Common myeloid progenitor, CD34-positive (primary cell): ENCODE measurements around the gene SNX20.

ENCODE experiments used
- CTCF ChIA-PET: fragments of 350-600 bp; sonication (Branson Sonifier 250); formaldehyde crosslinking; loops from one replicate; lab custom pipeline; 2021; ENCODE audit warnings: antibody characterized with exemption; lab: Charles Lee
- POLR2A ChIA-PET: fragments of 350-600 bp; sonication (Branson Sonifier 250); formaldehyde crosslinking; loops from one replicate; lab custom pipeline; 2021; ENCODE audit warnings: antibody characterized with exemption; lab: Charles Lee
- DNase-seq, 3 donors: peaks; one replicate each; pipeline versions ENCODE4 v3.0.0 to v3.0.0-alpha.2; 2013
- H3K27ac ChIP-seq, 2 experiments: 1 replicate in 1 of 2; 2 replicates in 1 of 2; pipeline ENCODE4 v1.7.0; 2013; ENCODE audit warnings: inconsistent platforms in 2 of 2, low read length in 2 of 2, mild to moderate bottlenecking in 2 of 2, low read depth in 1 of 2, moderate library complexity in 1 of 2; ENCODE audit not compliant: severe bottlenecking in 2 of 2, insufficient read depth in 1 of 2, poor library complexity in 1 of 2
- H3K27me3 ChIP-seq, 5 experiments: replicated peaks in 2 of 5; 1 replicate in 3 of 5; 2 replicates in 2 of 5; pipeline versions ENCODE4 v1.6.1 to v1.7.0; 2013; ENCODE audit warnings: low read length in 4 of 5, mild to moderate bottlenecking in 2 of 5, moderate library complexity in 2 of 5, inconsistent platforms in 1 of 5; ENCODE audit not compliant: insufficient read depth in 5 of 5, control insufficient read depth in 4 of 5
- H3K36me3 ChIP-seq, 4 experiments: 1 replicate in 2 of 4; 2 replicates in 2 of 4; pipeline versions ENCODE4 v1.6.1 to v1.7.0; 2013; ENCODE audit warnings: low read length in 3 of 4, control low read depth in 1 of 4, mild to moderate bottlenecking in 1 of 4; ENCODE audit not compliant: control insufficient read depth in 4 of 4, insufficient read depth in 4 of 4
- H3K4me1 ChIP-seq, 4 experiments: 1 replicate in 3 of 4; 2 replicates in 1 of 4; pipeline versions ENCODE4 v1.6.1 to v1.7.1; 2013; ENCODE audit warnings: low read length in 3 of 4, mild to moderate bottlenecking in 3 of 4, control low read depth in 1 of 4, inconsistent platforms in 1 of 4, moderate library complexity in 1 of 4; ENCODE audit not compliant: control insufficient read depth in 4 of 4, insufficient read depth in 4 of 4; ENCODE audit errors: control extremely low read depth in 1 of 4
- H3K4me3 ChIP-seq, 7 experiments: 1 replicate in 4 of 7; 2 replicates in 3 of 7; pipeline versions ENCODE4 v1.5.1 to v1.7.0; 2013; ENCODE audit warnings: mild to moderate bottlenecking in 7 of 7, low read length in 6 of 7, moderate library complexity in 6 of 7, inconsistent platforms in 2 of 7, low read depth in 2 of 7, control low read depth in 1 of 7; ENCODE audit not compliant: insufficient read depth in 4 of 7, control insufficient read depth in 1 of 7; ENCODE audit errors: extremely low read depth in 1 of 7
- H3K9me3 ChIP-seq, 5 experiments: 1 replicate in 4 of 5; 2 replicates in 1 of 5; pipeline versions ENCODE4 v1.6.1 to v1.7.1; 2013; ENCODE audit warnings: low read length in 4 of 5, mild to moderate bottlenecking in 2 of 5, inconsistent platforms in 1 of 5, low read depth in 1 of 5, moderate library complexity in 1 of 5; ENCODE audit not compliant: control insufficient read depth in 4 of 5, insufficient read depth in 2 of 5; ENCODE audit errors: control extremely low read depth in 1 of 5
- whole genome bisulfite sequencing: methylation state at CpG from one replicate; pipeline ENCODE4 v1.1.5; 2013; ENCODE audit not compliant: insufficient coverage; 5-methylcytosine and 5-hydroxymethylcytosine counted together

SNX20 gene

GRCh38 chr16:50719401-50720337 is 38.6 kb upstream of the SNX20 start:
- WGBS = 93% methylated on average over 13 of the region's 20 CpGs
- H3K36me3 ChIP-seq = peaks cover 0 to 2% (median 0%) of the 10 kb centered on the region in 4 experiments
- H3K27me3 ChIP-seq = no peaks in the 10 kb centered on the region
- no peak overlapping the region for H3K27ac ChIP-seq
- H3K4me1 ChIP-seq = peaks cover 24 to 71% (median 43%) of the 10 kb centered on the region in 4 experiments
- no peak overlapping the region for H3K4me3 ChIP-seq
- peaks cover 0 to 9% (median 6%) of the 10 kb centered on the region in 5 experiments for H3K9me3 ChIP-seq
- peak in 2 of 3 donors; percentile 65 to 75 for DNase-seq
- CTCF ChIA-PET = interaction anchor here (0.7 to 6.8 kb wide), 23 partner anchors 9 to 62 kb away, joined by 3 to 76 read pairs (median 4); partner anchors contain the start of genes CYLD and SNX20
- POLR2A ChIA-PET = no interaction called here

GRCh38 chr16:50718761-50719400 is 37.8 kb upstream of the SNX20 start:
- WGBS = 87% methylated on average over 6 of the region's 9 CpGs
- Histone ChIP-seq H3K27ac (no peak overlapping the region), H3K4me1 (peaks cover 30 to 79% (median 51%) of the 10 kb centered on the region in 4 experiments), H3K36me3 (peaks cover 0 to 2% (median 0%) of the 10 kb centered on the region in 4 experiments), H3K4me3 (no peak overlapping the region), H3K9me3 (peaks cover 0 to 1% (median 0%) of the 10 kb centered on the region in 5 experiments), H3K27me3 (no peaks in the 10 kb centered on the region)
- ChIA-PET POLR2A (no interaction called here), CTCF (interaction anchor here (0.7 to 6.8 kb wide), 13 partner anchors 9 to 48 kb away, joined by 3 to 76 read pairs (median 5); partner anchors contain the start of gene SNX20)
- no peak for DNase-seq

- H3K36me3 ChIP-seq = peaks cover 0 to 2% (median 0%) of the 10 kb centered on the region in 4 experiments
- ChIA-PET POLR2A (interaction anchor here (0.6 kb wide), 1 partner anchor 52 kb away, joined by 3 read pairs; no protein-coding TSS in a partner anchor), CTCF (interaction anchor here (0.7 to 6.8 kb wide), 9 partner anchors 8 to 50 kb away, joined by 3 to 76 read pairs (median 4); no protein-coding TSS in a partner anchor)
- peak in 1 of 3 donors; percentile 32 for DNase-seq
- H3K9me3 ChIP-seq = no peaks in the 10 kb centered on the region
- no peak overlapping the region for H3K4me3 ChIP-seq
- 97% methylated on average over 11 of the region's 16 CpGs for WGBS
- H3K27me3 ChIP-seq = no peaks in the 10 kb centered on the region
- no peak overlapping the region for H3K27ac ChIP-seq
- H3K4me1 ChIP-seq = peaks cover 33 to 86% (median 56%) of the 10 kb centered on the region in 4 experiments
Measured at GRCh38 chr16:50718061-50718760, 37.1 kb upstream of the SNX20 start.

DNA sequence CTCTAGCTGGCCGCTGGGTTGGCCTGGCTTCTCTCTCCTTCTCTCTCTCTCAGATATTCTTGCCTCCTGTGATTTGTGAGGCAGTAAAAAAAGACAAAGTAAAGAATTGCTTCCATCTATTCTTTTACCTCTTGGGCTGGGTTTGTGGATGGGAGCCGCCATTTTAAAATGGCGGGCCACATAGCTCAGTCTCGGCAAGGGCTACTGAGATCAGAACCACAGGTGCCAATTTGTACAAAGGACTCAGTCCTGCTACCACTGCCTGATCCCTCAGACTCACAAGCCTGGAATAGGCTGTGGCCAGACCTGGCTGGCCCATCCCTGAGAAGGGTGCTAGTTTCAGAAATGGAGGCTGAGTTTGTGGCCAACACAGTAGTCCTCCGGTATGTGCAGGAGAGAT is 36.4 kb upstream of the SNX20 start:
- DNase-seq = no peak
- POLR2A ChIA-PET = interaction anchor here (0.6 kb wide), 1 partner anchor 52 kb away, joined by 3 read pairs; no protein-coding TSS in a partner anchor
- no peaks in the 10 kb centered on the region for H3K9me3 ChIP-seq
- no peaks in the 10 kb centered on the region for H3K27me3 ChIP-seq
- no peak overlapping the region for H3K27ac ChIP-seq
- H3K4me3 ChIP-seq = no peak overlapping the region
- H3K4me1 ChIP-seq = peaks cover 37 to 89% (median 56%) of the 10 kb centered on the region in 4 experiments
- CTCF ChIA-PET = interaction anchor here (0.9 to 2.5 kb wide), 6 partner anchors 18 to 50 kb away, joined by 3 to 8 read pairs (median 4); no protein-coding TSS in a partner anchor
- WGBS = 96% methylated on average over 3 of the region's 5 CpGs
- peaks cover 0 to 2% (median 0%) of the 10 kb centered on the region in 4 experiments for H3K36me3 ChIP-seq

DNA sequence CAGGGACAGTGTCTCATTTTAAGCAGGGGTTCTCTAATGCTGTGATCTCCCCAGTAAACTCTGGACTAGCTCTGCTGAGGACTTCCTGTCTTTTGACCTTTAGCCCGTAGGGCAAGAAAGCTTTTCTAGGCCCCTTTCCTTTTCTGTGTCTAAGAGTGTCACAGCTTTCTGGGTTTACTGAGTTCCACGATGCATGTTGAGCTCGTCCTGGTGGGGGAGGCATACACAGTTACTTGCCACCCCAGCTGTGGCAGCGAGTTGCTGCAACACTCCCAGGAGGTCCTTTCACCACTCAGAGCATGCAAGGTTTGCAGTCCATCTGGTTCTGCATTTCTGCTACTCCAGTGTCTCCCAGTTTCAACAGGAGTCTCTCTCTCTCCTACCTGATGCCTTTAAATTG is 36.0 kb upstream of the SNX20 start:
- ChIA-PET CTCF (interaction anchor here (0.9 to 2.5 kb wide), 10 partner anchors 9 to 50 kb away, joined by 3 to 8 read pairs (median 4); no protein-coding TSS in a partner anchor), POLR2A (no interaction called here)
- Histone ChIP-seq H3K9me3 (no peaks in the 10 kb centered on the region), H3K27me3 (no peaks in the 10 kb centered on the region), H3K4me1 (peaks cover 35 to 89% (median 56%) of the 10 kb centered on the region in 4 experiments), H3K36me3 (peaks cover 0 to 2% (median 0%) of the 10 kb centered on the region in 4 experiments), H3K27ac (no peak overlapping the region), H3K4me3 (no peak overlapping the region)
- 98% methylated on average over 4 of the region's 4 CpGs for WGBS
- DNase-seq = no peak

DNA sequence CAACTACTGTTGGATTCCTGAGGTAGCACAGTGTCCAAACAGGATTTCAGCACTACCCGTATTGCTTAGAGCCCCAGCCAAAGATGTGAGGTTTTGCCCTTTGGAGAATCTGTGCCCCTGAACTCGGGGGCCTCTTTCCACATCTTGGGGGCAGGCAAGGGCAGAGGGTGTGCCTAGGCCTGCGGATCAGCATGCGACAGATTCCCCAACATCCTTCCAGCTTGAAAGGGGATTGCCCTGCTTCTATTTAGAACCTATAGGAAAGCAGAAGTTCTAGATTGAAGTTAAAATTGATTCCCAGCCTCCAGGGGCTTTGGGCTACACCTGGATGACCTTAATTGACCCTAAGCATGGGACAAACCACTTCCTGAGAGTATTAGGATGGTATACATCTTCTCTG is 31.8 kb upstream of the SNX20 start:
- Histone ChIP-seq H3K27me3 (no peaks in the 10 kb centered on the region), H3K36me3 (peaks cover 0 to 2% (median under 1%) of the 10 kb centered on the region in 4 experiments), H3K4me1 (peaks cover 39 to 93% (median 58%) of the 10 kb centered on the region in 4 experiments), H3K4me3 (no peak overlapping the region), H3K27ac (no peak overlapping the region), H3K9me3 (no peaks in the 10 kb centered on the region)
- CTCF ChIA-PET = interaction anchor here (0.6 to 2.8 kb wide), 4 partner anchors 10 to 45 kb away, joined by 3 to 8 read pairs (median 4); no protein-coding TSS in a partner anchor
- POLR2A ChIA-PET = no interaction called here
- 41% methylated on average over 4 of the region's 4 CpGs for WGBS
- DNase-seq = peak in 1 of 3 donors; percentile 33
